ENCODE results near the gene DGKQ.

Gene DGKQ

GRCh38 chr4:912548-913279 is 60.7 kb downstream of the DGKQ start:
- Histone ChIP-seq H3K9ac (ENCODE audit: low read length) (no peak overlapping the region), H2AFZ (ENCODE audit: low read depth, low read length) (no peak overlapping the region), H2BK120ac (ENCODE audit: low read depth, low read length) (no peak overlapping the region), H3K79me1 (replicated peaks; ENCODE audit: low read length, poor library complexity, severe bottlenecking) (peaks cover 52% of the 10 kb centered on the region), H2BK12ac (ENCODE audit: low read length in 2 of 2) (no peak overlapping the region), H3K4me1 (ENCODE audit: control insufficient read depth, insufficient read depth, low read depth, low read length) (peaks cover 4% of the 10 kb centered on the region), H3K4ac (ENCODE audit: low read depth in 1 of 2, low read length in 2 of 2) (no peak overlapping the region), H3K27ac (ENCODE audit: low read length, poor library complexity, severe bottlenecking) (no peak overlapping the region), H3K18ac (ENCODE audit: low read depth in 1 of 2, low read length in 2 of 2) (no peak overlapping the region), H3K9me3 (ENCODE audit: control insufficient read depth, low read length) (no peaks in the 10 kb centered on the region), H3K36me3 (ENCODE audit: control insufficient read depth in 1 of 2, insufficient read depth in 2 of 2, low read depth in 1 of 2, low read length in 2 of 2) (peaks cover 33 to 51% of the 10 kb centered on the region in 2 experiments), H3K27me3 (ENCODE audit: control insufficient read depth in 1 of 2, insufficient read depth in 1 of 2, low read length in 2 of 2) (no peaks in the 10 kb centered on the region), H2AK5ac (ENCODE audit: low read length, severe bottlenecking) (no peak overlapping the region), H2BK15ac (ENCODE audit: low read depth, poor library complexity, severe bottlenecking) (no peak overlapping the region), H3K14ac (ENCODE audit: low read length in 2 of 2) (no peak overlapping the region), H4K8ac (ENCODE audit: low read length) (no peak overlapping the region), H3K4me2 (ENCODE audit: low read length, poor library complexity, severe bottlenecking) (no peak overlapping the region), H4K91ac (ENCODE audit: low read length) (no peak overlapping the region), H3K23ac (ENCODE audit: low read length in 2 of 2) (no peak overlapping the region), H2BK5ac (ENCODE audit: low read depth, low read length, poor library complexity, severe bottlenecking) (no peak overlapping the region), H3K4me3 (ENCODE audit: insufficient read depth in 1 of 2, low read depth in 1 of 2, low read length in 2 of 2) (no peak overlapping the region)
- 92% methylated on average over 19 of the region's 19 CpGs for WGBS
- DNase-seq: no peak

DNA sequence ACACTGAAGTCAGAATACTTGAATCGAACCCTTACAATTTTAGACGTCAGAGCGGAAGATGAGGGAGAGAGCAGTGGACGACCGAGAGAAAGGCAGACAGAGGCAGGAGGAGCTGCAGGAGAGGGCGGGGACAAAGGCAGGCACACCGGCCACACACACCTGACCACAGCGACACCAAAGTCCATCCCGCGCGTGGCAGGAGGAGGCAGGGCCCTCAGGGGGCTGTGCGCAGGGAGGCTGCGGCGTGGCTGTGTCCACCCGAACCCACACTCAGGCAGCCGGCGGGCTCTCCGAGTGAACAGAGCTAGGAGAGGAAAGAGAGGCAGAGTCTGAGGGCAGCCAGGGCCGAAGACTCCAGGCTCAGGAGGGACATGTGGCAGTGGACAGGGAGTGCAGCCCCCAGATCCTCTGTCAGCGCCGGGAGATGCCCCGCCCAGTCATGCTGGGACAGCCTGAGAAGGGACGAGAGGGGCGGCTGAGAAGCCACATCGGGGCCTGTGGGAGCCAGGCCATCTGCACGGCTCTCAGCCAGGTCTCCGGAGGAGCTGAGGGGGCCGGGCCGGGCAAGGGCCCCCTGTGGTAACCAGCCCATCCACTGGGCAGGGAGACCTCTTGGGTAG is 61.4 kb downstream of the DGKQ start:
- Histone ChIP-seq H2BK12ac (ENCODE audit: low read length in 2 of 2) (no peak overlapping the region), H3K79me1 (replicated peaks; ENCODE audit: low read length, poor library complexity, severe bottlenecking) (peaks cover 58% of the 10 kb centered on the region), H3K27me3 (ENCODE audit: control insufficient read depth in 1 of 2, insufficient read depth in 1 of 2, low read length in 2 of 2) (no peaks in the 10 kb centered on the region), H3K4ac (ENCODE audit: low read depth in 1 of 2, low read length in 2 of 2) (no peak overlapping the region), H2AK5ac (ENCODE audit: low read length, severe bottlenecking) (no peak overlapping the region), H2BK5ac (ENCODE audit: low read depth, low read length, poor library complexity, severe bottlenecking) (no peak overlapping the region), H3K4me2 (ENCODE audit: low read length, poor library complexity, severe bottlenecking) (no peak overlapping the region), H3K14ac (ENCODE audit: low read length in 2 of 2) (no peak overlapping the region), H3K23ac (ENCODE audit: low read length in 2 of 2) (no peak overlapping the region), H3K36me3 (ENCODE audit: control insufficient read depth in 1 of 2, insufficient read depth in 2 of 2, low read depth in 1 of 2, low read length in 2 of 2) (peaks cover 33 to 59% of the 10 kb centered on the region in 2 experiments), H3K9me3 (ENCODE audit: control insufficient read depth, low read length) (no peaks in the 10 kb centered on the region), H4K8ac (ENCODE audit: low read length) (no peak overlapping the region), H4K91ac (ENCODE audit: low read length) (no peak overlapping the region), H3K4me1 (ENCODE audit: control insufficient read depth, insufficient read depth, low read depth, low read length) (peaks cover 4% of the 10 kb centered on the region), H2BK120ac (ENCODE audit: low read depth, low read length) (no peak overlapping the region), H3K9ac (ENCODE audit: low read length) (no peak overlapping the region), H3K18ac (ENCODE audit: low read depth in 1 of 2, low read length in 2 of 2) (no peak overlapping the region), H3K27ac (ENCODE audit: low read length, poor library complexity, severe bottlenecking) (no peak overlapping the region), H3K4me3 (ENCODE audit: insufficient read depth in 1 of 2, low read depth in 1 of 2, low read length in 2 of 2) (no peak overlapping the region), H2AFZ (ENCODE audit: low read depth, low read length) (no peak overlapping the region), H2BK15ac (ENCODE audit: low read depth, poor library complexity, severe bottlenecking) (no peak overlapping the region)
- DNase-seq: no peak
- WGBS: 96% methylated on average over 29 of the region's 29 CpGs

- Histone ChIP-seq H3K18ac (ENCODE audit: low read depth in 1 of 2, low read length in 2 of 2) (no peak overlapping the region), H3K36me3 (ENCODE audit: control insufficient read depth in 1 of 2, insufficient read depth in 2 of 2, low read depth in 1 of 2, low read length in 2 of 2) (peaks cover 33 to 65% of the 10 kb centered on the region in 2 experiments)
These were observed 62.1 kb downstream of the DGKQ start for GRCh38 chr4:911221-911751.

GRCh38 chr4:910366-911091 is 62.8 kb downstream of the DGKQ start:
- Histone ChIP-seq H4K91ac (ENCODE audit: low read length) (no peak overlapping the region), H3K27me3 (ENCODE audit: control insufficient read depth in 1 of 2, insufficient read depth in 1 of 2, low read length in 2 of 2) (no peaks in the 10 kb centered on the region), H3K18ac (ENCODE audit: low read depth in 1 of 2, low read length in 2 of 2) (no peak overlapping the region), H3K36me3 (ENCODE audit: control insufficient read depth in 1 of 2, insufficient read depth in 2 of 2, low read depth in 1 of 2, low read length in 2 of 2) (peaks cover 33 to 73% of the 10 kb centered on the region in 2 experiments), H2BK5ac (ENCODE audit: low read depth, low read length, poor library complexity, severe bottlenecking) (no peak overlapping the region), H3K9me3 (ENCODE audit: control insufficient read depth, low read length) (no peaks in the 10 kb centered on the region), H2BK12ac (ENCODE audit: low read length in 2 of 2) (no peak overlapping the region), H2BK15ac (ENCODE audit: low read depth, poor library complexity, severe bottlenecking) (no peak overlapping the region), H3K4me2 (ENCODE audit: low read length, poor library complexity, severe bottlenecking) (no peak overlapping the region), H2AK5ac (ENCODE audit: low read length, severe bottlenecking) (no peak overlapping the region), H3K4me3 (ENCODE audit: insufficient read depth in 1 of 2, low read depth in 1 of 2, low read length in 2 of 2) (no peak overlapping the region), H3K23ac (ENCODE audit: low read length in 2 of 2) (no peak overlapping the region), H2AFZ (ENCODE audit: low read depth, low read length) (no peak overlapping the region), H3K79me1 (replicated peaks; ENCODE audit: low read length, poor library complexity, severe bottlenecking) (peaks cover 64% of the 10 kb centered on the region), H4K8ac (ENCODE audit: low read length) (no peak overlapping the region), H2BK120ac (ENCODE audit: low read depth, low read length) (no peak overlapping the region), H3K4me1 (ENCODE audit: control insufficient read depth, insufficient read depth, low read depth, low read length) (peaks cover 4% of the 10 kb centered on the region), H3K14ac (ENCODE audit: low read length in 2 of 2) (no peak overlapping the region), H3K4ac (ENCODE audit: low read depth in 1 of 2, low read length in 2 of 2) (no peak overlapping the region), H3K27ac (ENCODE audit: low read length, poor library complexity, severe bottlenecking) (no peak overlapping the region), H3K9ac (ENCODE audit: low read length) (no peak overlapping the region)
- no peak for DNase-seq
- WGBS: 98% methylated on average over 26 of the region's 26 CpGs

More at GRCh38 chr4:911221-911751, 62.1 kb downstream of the DGKQ start:
- no peak overlapping the region for H3K4ac ChIP-seq (ENCODE audit: low read depth in 1 of 2, low read length in 2 of 2)
- no peak overlapping the region for H3K4me2 ChIP-seq (ENCODE audit: low read length, poor library complexity, severe bottlenecking)
- 97% methylated on average over 23 of the region's 23 CpGs for WGBS
- no peak overlapping the region for H4K8ac ChIP-seq (ENCODE audit: low read length)
- no peak overlapping the region for H3K14ac ChIP-seq (ENCODE audit: low read length in 2 of 2)
- H2AK5ac ChIP-seq (ENCODE audit: low read length, severe bottlenecking): no peak overlapping the region
- no peak overlapping the region for H2BK5ac ChIP-seq (ENCODE audit: low read depth, low read length, poor library complexity, severe bottlenecking)
- no peak overlapping the region for H3K9ac ChIP-seq (ENCODE audit: low read length)
- no peak overlapping the region for H2AFZ ChIP-seq (ENCODE audit: low read depth, low read length)
- H2BK12ac ChIP-seq (ENCODE audit: low read length in 2 of 2): no peak overlapping the region
- H4K91ac ChIP-seq (ENCODE audit: low read length): no peak overlapping the region
- no peak overlapping the region for H2BK15ac ChIP-seq (ENCODE audit: low read depth, poor library complexity, severe bottlenecking)
- no peak overlapping the region for H3K23ac ChIP-seq (ENCODE audit: low read length in 2 of 2)
- no peak overlapping the region for H3K27ac ChIP-seq (ENCODE audit: low read length, poor library complexity, severe bottlenecking)
- DNase-seq: no peak
- no peak overlapping the region for H3K4me3 ChIP-seq (ENCODE audit: insufficient read depth in 1 of 2, low read depth in 1 of 2, low read length in 2 of 2)
- H3K27me3 ChIP-seq (ENCODE audit: control insufficient read depth in 1 of 2, insufficient read depth in 1 of 2, low read length in 2 of 2): no peaks in the 10 kb centered on the region
- peaks cover 4% of the 10 kb centered on the region for H3K4me1 ChIP-seq (ENCODE audit: control insufficient read depth, insufficient read depth, low read depth, low read length)
- H2BK120ac ChIP-seq (ENCODE audit: low read depth, low read length): no peak overlapping the region
- H3K79me1 ChIP-seq (replicated peaks; ENCODE audit: low read length, poor library complexity, severe bottlenecking): peaks cover 61% of the 10 kb centered on the region
- H3K9me3 ChIP-seq (ENCODE audit: control insufficient read depth, low read length): no peaks in the 10 kb centered on the region
